AG09309 (cell line): ENCODE data around the gene PSME1.

Experiments
- DNase-seq: peaks from one replicate; pipeline ENCODE4 v3.0.0-alpha.2; 2010; ENCODE audit warnings: low read depth
- H3K4me3 ChIP-seq: 2 replicates; pipeline ENCODE4 v1.5.1; 2011; ENCODE audit warnings: mild to moderate bottlenecking, low read depth, low read length, moderate library complexity; ENCODE audit not compliant: control insufficient read depth
- CTCF ChIP-seq: IDR thresholded peaks from 2 replicates; pipeline ENCODE4 v1.5.1; 2011; ENCODE audit warnings: mild to moderate bottlenecking, low read depth, low read length, inconsistent platforms; ENCODE audit not compliant: insufficient read depth, control insufficient read depth; ENCODE audit errors: missing control alignments

PSME1 gene

GRCh38 chr14:24093207-24093900 is 42.6 kb upstream of the PSME1 start:
- no peak for TF ChIP-seq CTCF
- DNase-seq: no peak
- no peak overlapping the region for H3K4me3 ChIP-seq

- peak; percentile 6 for TF ChIP-seq CTCF
- peak; percentile 74 for DNase-seq
- H3K4me3 ChIP-seq: peak within 1 kb of the TSS; percentile 64
These were observed 41.8 kb upstream of the PSME1 start, which contains the start of gene PCK2 for GRCh38 chr14:24093901-24094840. Gene PCK2 (plus strand): TSS chr14:24094311. CDS start chr14:24094406, 95 bp downstream.

- no peak for DNase-seq
- H3K4me3 ChIP-seq: peak overlapping the region; percentile 64
- no peak for TF ChIP-seq CTCF
These were observed 41.1 kb upstream of the PSME1 start for GRCh38 chr14:24094841-24095270.

GRCh38 chr14:24095271-24096068 is 40.5 kb upstream of the PSME1 start:
- peak overlapping the region; percentile 64 for H3K4me3 ChIP-seq
- no peak for TF ChIP-seq CTCF
- DNase-seq: no peak

GRCh38 chr14:24096545-24097181 is 39.3 kb upstream of the PSME1 start:
- no peak overlapping the region for H3K4me3 ChIP-seq
- DNase-seq: no peak

More at GRCh38 chr14:24096545-24097181, 39.3 kb upstream of the PSME1 start:
- no peak for TF ChIP-seq CTCF
